ENCODE results near the gene EMC9.
A peak's percentile ranks its signal among the peaks of the same experiment; 100 is the strongest.

Gene EMC9

DNA sequence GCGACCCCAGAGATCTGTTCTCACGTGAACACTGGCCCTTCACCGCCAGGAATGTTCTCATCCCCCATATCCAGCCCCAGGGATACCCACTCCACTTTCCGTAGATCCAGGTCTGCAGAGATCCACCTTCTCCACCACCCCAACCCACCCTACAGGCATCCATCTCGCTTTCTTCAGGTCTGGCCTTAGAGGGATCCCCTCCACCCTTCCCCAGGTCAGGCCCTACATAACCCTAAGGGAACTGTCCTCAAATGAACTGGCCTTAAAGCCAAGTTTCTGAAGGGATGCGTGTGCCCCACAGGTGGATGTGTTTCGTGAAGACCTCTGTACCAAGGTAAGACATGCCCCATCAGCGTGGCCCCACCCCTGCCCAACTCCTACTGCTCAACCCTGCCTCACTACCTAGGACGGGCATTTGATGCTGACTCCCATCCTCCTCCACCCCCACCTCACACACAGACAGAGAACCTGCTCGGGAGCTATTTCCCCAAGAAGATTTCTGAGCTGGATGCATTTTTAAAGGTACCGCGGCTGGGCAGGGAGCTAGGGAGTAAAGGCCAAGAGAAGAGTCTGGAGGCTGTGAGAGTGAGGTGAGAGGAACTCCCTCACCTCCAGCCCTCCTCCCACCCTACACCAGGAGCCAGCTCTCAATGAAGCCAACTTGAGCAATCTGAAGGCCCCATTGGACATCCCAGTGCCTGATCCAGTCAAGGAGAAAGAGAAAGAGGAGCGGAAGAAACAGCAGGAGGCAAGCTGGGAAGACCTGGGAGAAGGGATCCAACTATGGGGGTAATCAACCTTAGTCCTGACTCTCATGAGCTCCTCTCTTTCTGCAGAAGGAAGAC is 4.5 kb downstream of the EMC9 start:
- DNase-seq (ENCODE audit: low read depth) = peak; percentile 17
- TF ChIP-seq POLR2A (IDR thresholded peaks at IDR 0.05; ENCODE audit: extremely low read depth, insufficient read length) = no peak
- TF ChIP-seq, protein P1, sequence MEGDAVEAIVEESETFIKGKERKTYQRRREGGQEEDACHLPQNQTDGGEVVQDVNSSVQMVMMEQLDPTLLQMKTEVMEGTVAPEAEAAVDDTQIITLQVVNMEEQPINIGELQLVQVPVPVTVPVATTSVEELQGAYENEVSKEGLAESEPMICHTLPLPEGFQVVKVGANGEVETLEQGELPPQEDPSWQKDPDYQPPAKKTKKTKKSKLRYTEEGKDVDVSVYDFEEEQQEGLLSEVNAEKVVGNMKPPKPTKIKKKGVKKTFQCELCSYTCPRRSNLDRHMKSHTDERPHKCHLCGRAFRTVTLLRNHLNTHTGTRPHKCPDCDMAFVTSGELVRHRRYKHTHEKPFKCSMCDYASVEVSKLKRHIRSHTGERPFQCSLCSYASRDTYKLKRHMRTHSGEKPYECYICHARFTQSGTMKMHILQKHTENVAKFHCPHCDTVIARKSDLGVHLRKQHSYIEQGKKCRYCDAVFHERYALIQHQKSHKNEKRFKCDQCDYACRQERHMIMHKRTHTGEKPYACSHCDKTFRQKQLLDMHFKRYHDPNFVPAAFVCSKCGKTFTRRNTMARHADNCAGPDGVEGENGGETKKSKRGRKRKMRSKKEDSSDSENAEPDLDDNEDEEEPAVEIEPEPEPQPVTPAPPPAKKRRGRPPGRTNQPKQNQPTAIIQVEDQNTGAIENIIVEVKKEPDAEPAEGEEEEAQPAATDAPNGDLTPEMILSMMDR (IDR thresholded peaks at IDR 0.05; ENCODE audit: low read depth, low read length) = no peak
- no peak for TF ChIP-seq MYC (IDR thresholded peaks at IDR 0.05; ENCODE audit: low read depth, low read length)
- TF ChIP-seq, protein P2, sequence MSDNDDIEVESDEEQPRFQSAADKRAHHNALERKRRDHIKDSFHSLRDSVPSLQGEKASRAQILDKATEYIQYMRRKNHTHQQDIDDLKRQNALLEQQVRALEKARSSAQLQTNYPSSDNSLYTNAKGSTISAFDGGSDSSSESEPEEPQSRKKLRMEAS (IDR thresholded peaks at IDR 0.05; ENCODE audit: low read depth, low read length) = no peak
- H3K4me3 ChIP-seq (ENCODE audit: low read depth, low read length) = peak overlapping the region; percentile 60

DNA sequence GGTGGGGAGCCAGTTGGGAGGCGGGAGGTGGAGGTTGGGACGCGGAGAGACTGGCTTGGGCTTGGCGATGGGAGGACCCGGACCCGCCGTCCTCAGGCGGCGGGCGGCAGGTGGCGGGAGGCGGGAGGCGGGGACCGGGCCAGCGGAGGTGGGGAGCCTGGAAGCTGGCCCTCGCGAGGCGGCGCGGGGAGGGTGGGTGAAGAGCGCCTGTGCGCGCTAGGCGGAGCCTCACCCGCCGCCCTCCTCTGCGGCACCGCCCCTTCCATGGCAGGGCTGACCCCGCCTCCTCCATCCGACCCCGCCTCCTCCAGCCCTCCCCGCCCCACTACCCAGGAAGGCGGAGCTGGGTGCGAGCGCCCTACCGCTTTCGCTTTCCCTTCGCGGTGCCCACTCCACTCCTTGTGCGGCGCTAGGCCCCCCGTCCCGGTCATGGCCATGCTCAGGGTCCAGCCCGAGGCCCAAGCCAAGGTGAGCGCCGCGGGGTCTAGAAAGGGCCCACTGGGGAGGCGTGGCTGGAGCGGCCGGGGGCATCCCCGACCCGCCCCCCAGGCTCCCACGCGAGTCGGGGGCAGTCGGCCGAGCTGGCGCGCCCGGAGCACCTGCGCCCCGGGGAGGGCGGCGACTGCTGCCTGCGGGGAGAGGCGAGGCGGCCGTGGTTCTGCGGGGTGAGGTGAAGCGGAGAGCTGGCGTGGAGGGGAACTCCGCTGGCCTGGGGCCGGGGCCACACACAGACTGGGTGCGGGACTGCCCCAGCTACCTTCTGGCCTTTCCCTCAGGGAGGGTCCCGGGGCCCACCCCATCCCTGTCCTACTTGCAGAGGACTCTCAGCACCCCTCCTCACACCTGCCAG is 5.3 kb downstream of the EMC9 start, which contains the start of gene PSME1:
Gene PSME1 (plus strand): TSS at position 361 of the 850 bp plus-strand sequence. CDS start 69 bp downstream, at position 430.
- DNase-seq (ENCODE audit: low read depth) = peak; percentile 92
- peak within 1 kb of the TSS; percentile 60 for H3K4me3 ChIP-seq (ENCODE audit: low read depth, low read length)
- TF ChIP-seq MYC (IDR thresholded peaks at IDR 0.05; ENCODE audit: low read depth, low read length) = peak; percentile 42; the same call in 1 of the 2 replicates
- TF ChIP-seq, protein P2 (IDR thresholded peaks at IDR 0.05; ENCODE audit: low read depth, low read length) = peak; percentile 33; the same call in 1 of the 2 replicates
- TF ChIP-seq POLR2A (IDR thresholded peaks at IDR 0.05; ENCODE audit: extremely low read depth, insufficient read length) = peak; percentile 76
- TF ChIP-seq, protein P1 (IDR thresholded peaks at IDR 0.05; ENCODE audit: low read depth, low read length) = no peak

DNA sequence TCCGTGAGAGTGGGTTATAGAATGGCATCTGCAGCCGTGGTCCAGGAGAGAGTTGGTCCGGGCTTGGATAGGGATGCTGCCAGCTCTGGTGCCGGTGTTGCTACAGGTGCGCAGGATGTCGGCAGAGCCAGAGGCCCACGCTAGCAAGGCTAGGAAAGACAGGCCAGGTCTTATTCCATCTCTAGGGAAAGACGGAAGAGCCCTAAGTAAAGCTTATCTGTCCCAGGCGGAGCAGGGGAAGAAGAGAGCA is 5.9 kb downstream of the EMC9 start:
- no peak for DNase-seq (ENCODE audit: low read depth)
- H3K4me3 ChIP-seq (ENCODE audit: low read depth, low read length) = peak overlapping the region; percentile 49
- no peak for TF ChIP-seq MYC (IDR thresholded peaks at IDR 0.05; ENCODE audit: low read depth, low read length)
- TF ChIP-seq POLR2A (IDR thresholded peaks at IDR 0.05; ENCODE audit: extremely low read depth, insufficient read length) = no peak
- TF ChIP-seq, protein P1 (IDR thresholded peaks at IDR 0.05; ENCODE audit: low read depth, low read length) = no peak

DNA sequence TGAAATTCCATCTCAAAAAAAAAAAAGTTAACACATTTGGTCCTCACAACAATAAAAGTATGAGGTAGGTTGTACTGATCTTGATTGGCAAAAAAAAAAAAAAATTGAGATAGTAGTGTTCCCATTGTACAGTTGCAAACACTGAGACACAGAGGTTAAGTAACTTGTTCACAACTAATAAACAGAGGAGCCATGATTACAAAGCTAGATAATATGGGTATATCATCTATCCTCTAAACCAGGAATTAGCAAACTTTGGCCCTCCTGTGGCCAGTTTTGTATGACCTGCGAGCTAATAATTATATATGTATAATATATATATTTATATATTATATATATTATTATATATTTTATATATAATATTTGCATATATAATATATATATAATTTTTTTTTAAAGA is 7.7 kb downstream of the EMC9 start:
- DNase-seq (ENCODE audit: low read depth) = no peak
- no peak overlapping the region for H3K4me3 ChIP-seq (ENCODE audit: low read depth, low read length)
- TF ChIP-seq MYC (IDR thresholded peaks at IDR 0.05; ENCODE audit: low read depth, low read length) (no peak), POLR2A (IDR thresholded peaks at IDR 0.05; ENCODE audit: extremely low read depth, insufficient read length) (no peak)
- TF ChIP-seq, protein P2 (IDR thresholded peaks at IDR 0.05; ENCODE audit: low read depth, low read length) = no peak
- TF ChIP-seq, protein P1 (IDR thresholded peaks at IDR 0.05; ENCODE audit: low read depth, low read length) = no peak

DNA sequence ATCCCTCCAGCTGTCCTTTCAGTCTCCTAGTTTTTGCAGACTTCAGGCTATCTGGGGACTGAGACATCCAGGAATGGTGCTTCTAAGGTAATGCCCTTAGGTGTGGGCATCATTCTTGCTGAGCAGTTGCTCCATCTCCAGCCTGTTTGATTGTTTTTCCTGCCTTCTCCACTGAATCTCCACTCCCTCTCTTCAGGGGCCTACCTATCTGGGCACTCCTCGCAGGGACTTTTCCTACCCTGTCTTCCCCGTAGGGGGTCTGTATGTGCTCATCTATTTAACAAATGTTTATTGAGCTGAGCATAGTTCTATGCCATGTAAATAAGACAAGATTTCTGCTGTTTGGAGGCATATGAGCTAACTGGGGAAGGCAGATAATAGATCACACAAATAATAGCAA is 8.4 kb downstream of the EMC9 start:
- DNase-seq (ENCODE audit: low read depth) = no peak
- H3K4me3 ChIP-seq (ENCODE audit: low read depth, low read length) = no peak overlapping the region
- TF ChIP-seq MYC (IDR thresholded peaks at IDR 0.05; ENCODE audit: low read depth, low read length) (no peak), POLR2A (IDR thresholded peaks at IDR 0.05; ENCODE audit: extremely low read depth, insufficient read length) (no peak)
- TF ChIP-seq, protein P1 (IDR thresholded peaks at IDR 0.05; ENCODE audit: low read depth, low read length) = no peak
- TF ChIP-seq, protein P2 (IDR thresholded peaks at IDR 0.05; ENCODE audit: low read depth, low read length) = no peak

Data from NB4 (cell line).